Measurements from ENCODE around the gene FBN1.

FBN1 gene

DNA sequence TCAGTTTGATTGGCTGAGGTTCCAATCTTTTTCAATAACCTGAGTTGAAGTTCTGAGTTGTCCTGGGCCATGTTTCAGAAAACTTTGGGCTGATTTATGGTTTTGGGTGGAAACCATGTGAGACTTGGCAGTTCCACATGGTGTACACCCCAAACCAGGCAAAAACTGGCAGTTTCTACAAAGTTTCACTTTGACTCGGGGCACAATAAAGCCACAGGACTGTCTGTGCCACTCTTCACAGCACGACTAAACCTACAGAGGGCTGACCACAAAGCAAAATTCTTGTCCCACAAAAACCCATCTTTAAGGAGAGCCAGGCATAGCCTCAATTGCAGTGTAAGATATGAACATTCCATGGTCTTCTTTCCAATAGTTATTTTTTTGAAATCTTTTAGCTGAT lies 159.3 kb downstream of the FBN1 start:
- no peak overlapping the region for H3K4me3 ChIP-seq (ENCODE audit: low read length)
- TF ChIP-seq, protein P1, sequence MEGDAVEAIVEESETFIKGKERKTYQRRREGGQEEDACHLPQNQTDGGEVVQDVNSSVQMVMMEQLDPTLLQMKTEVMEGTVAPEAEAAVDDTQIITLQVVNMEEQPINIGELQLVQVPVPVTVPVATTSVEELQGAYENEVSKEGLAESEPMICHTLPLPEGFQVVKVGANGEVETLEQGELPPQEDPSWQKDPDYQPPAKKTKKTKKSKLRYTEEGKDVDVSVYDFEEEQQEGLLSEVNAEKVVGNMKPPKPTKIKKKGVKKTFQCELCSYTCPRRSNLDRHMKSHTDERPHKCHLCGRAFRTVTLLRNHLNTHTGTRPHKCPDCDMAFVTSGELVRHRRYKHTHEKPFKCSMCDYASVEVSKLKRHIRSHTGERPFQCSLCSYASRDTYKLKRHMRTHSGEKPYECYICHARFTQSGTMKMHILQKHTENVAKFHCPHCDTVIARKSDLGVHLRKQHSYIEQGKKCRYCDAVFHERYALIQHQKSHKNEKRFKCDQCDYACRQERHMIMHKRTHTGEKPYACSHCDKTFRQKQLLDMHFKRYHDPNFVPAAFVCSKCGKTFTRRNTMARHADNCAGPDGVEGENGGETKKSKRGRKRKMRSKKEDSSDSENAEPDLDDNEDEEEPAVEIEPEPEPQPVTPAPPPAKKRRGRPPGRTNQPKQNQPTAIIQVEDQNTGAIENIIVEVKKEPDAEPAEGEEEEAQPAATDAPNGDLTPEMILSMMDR (IDR thresholded peaks at IDR 0.05; ENCODE audit: insufficient read depth, low read depth, low read length, missing control alignments) = no peak
- DNase-seq (ENCODE audit: low read depth) = no peak

DNA sequence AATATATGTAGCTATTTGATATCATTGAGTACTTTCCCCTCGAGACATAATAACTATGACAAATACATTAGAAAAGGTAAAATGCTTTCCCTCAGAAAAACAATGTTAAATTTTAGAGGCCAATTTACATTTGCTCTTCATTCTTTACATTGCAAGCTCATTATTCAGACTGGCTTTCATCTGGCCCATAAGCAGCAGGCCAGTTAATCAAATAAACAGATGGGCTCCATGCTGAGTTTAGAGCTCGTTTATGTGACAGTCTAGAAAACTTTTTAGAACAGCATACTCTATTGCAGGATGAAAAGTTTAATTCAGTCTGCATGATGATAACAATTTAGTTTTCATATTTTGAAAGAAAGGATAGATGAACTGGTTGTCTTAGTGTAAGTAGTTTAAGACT lies 163.7 kb downstream of the FBN1 start:
- TF ChIP-seq, protein P1 (IDR thresholded peaks at IDR 0.05; ENCODE audit: insufficient read depth, low read depth, low read length, missing control alignments) = no peak
- no peak for DNase-seq (ENCODE audit: low read depth)
- no peak overlapping the region for H3K4me3 ChIP-seq (ENCODE audit: low read length)

DNA sequence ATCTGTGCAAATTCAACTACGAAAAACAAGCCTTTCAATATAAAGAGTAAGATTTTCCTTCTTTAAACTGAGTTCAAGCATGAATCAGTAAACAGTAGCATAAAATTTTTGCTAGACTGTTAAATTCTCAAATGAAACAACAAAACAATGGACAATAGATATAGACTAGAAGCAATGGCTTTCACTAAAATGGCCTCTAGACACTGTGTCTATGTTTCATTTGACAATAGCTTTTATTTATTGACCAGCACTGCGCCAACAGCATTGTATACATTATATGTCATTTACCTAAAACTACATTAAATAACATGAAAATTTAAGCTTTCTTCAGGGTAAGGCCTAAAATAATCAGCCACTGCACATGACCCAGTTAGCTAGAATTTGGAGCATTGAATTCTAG lies 165.8 kb downstream of the FBN1 start:
- no peak for DNase-seq (ENCODE audit: low read depth)
- H3K4me3 ChIP-seq (ENCODE audit: low read length) = no peak overlapping the region
- TF ChIP-seq, protein P1 (IDR thresholded peaks at IDR 0.05; ENCODE audit: insufficient read depth, low read depth, low read length, missing control alignments) = no peak

DNA sequence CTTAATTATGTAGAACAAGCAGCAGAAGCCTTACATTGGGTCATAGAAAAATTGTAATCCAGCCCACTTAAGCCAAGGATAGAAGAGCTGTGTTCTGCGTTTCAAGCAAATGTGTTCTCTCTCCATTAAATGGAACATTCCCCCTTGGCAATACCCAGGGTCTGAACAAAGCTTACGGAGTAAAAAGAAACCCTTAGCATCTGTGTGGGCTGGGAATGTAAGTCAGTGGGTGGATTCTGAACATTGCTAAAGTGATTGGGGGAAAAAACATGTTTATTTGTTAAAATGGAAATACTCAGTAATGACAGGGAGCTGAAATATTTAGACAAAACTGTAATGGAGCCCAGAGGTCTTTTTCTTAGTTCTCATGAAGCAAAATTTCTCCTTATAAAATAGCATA lies 166.9 kb downstream of the FBN1 start:
- H3K4me3 ChIP-seq (ENCODE audit: low read length) = no peak overlapping the region
- DNase-seq (ENCODE audit: low read depth) = no peak
- TF ChIP-seq, protein P1 (IDR thresholded peaks at IDR 0.05; ENCODE audit: insufficient read depth, low read depth, low read length, missing control alignments) = no peak

DNA sequence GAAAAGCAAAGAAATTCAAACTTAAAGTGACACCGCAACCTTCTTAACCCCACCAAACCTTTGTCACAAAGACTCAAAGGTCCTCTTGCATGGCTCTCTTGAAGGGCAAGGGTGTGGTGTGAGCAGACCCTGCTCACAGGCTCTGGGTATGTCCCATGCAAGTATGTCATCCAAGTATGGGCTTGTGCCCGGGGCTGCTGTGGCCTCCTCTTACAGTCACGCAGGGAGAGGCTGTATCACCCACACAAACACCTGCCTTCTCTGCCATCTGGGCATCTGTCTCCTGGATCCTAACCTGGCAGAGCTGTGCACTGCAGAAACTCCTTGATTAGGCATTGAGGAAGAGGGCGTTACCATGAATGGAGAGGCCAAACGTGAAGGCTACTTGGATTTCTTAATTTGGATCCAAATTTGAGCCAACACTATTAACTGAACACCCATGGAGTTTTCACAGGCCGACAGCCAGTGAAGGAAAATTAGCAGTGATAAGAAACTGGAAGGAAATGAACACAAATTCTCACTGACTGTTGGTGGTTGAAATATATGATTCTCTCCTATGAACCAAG lies 167.6 kb downstream of the FBN1 start:
- TF ChIP-seq, protein P1 (IDR thresholded peaks at IDR 0.05; ENCODE audit: insufficient read depth, low read depth, low read length, missing control alignments) = no peak
- H3K4me3 ChIP-seq (ENCODE audit: low read length) = no peak overlapping the region
- no peak for DNase-seq (ENCODE audit: low read depth)

DNA sequence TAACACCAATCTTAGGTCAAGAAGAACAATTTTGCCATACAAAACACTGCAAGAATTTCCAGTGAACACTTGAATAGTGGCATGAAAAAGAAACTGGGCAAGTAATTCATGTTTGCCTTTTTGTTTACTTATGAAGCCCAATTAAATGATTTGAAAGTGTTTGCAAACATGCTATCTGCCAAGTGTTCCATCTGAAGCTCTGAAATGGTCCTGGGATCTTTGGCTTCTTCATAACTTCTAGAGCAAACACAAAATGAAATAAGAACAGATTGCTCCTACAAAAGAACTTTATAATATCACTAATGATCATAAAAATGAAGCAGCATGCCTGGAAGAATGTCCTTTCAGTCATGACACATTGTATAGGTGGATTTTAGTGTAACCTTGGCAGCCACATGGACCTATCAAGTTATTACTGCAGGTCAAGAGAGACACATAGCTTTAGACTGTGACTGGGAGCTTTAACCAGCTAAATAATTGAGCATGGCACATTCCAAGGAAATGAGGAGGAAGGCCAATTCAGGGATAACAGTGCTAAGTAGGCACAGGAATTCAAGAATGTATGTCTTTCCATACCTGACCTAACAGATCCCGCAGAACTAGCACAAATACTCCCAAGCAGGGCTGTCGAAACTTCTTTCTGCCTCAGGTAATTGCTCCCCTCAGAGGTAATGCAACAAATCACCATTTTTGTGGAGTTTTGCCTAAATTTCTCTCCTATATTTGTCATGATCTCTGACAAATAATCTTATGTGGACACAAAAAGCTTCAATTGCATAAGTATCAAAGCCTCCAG lies 169.7 kb downstream of the FBN1 start:
- H3K4me3 ChIP-seq (ENCODE audit: low read length) = no peak overlapping the region
- TF ChIP-seq, protein P1 (IDR thresholded peaks at IDR 0.05; ENCODE audit: insufficient read depth, low read depth, low read length, missing control alignments) = no peak
- DNase-seq (ENCODE audit: low read depth) = peak; percentile 1

DNA sequence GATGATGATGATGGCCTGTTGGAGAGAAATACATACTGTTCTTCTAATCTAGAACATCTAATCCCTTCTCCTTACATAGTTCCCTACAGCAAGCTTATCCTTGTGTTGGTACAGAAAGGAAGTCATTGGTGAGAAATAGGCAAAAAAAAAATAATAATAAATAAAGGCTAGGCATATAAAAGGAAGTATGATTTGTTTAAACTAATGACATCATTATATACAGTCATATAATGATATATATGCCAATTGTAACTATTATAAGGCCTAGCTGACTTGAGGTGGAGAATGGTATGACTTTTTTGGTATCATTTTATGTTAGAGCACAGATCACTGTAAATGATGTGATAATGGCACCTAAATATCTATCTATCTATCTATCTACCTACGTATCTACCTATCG lies 171.8 kb downstream of the FBN1 start:
- H3K4me3 ChIP-seq (ENCODE audit: low read length) = no peak overlapping the region
- no peak for DNase-seq (ENCODE audit: low read depth)
- TF ChIP-seq, protein P1 (IDR thresholded peaks at IDR 0.05; ENCODE audit: insufficient read depth, low read depth, low read length, missing control alignments) = no peak

All from epithelial cell of esophagus (primary cell).